ENCODE results near the gene PLPP4.
A peak's percentile ranks its signal among the peaks of the same experiment; 100 is the strongest.

Gene PLPP4

DNA sequence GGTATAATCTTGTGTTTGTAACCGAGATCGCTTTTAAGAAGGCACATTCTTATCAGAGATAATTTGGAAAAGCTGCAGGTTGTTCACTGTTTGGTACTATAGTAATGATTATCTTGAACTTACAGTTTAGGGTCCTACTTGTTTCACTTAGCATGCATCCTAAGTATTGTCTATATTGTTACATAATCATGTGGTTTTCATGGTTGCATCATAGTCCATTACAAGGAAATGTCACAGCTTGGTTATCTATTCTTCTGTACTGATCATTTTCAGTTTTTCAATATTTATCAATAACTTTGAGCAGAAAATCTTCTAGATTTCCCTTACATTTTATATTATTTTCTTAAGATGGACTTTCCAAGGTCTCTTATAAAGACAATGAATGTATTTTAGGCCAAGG lies 116.3 kb downstream of the PLPP4 start:
- DNase-seq: no peak

DNA sequence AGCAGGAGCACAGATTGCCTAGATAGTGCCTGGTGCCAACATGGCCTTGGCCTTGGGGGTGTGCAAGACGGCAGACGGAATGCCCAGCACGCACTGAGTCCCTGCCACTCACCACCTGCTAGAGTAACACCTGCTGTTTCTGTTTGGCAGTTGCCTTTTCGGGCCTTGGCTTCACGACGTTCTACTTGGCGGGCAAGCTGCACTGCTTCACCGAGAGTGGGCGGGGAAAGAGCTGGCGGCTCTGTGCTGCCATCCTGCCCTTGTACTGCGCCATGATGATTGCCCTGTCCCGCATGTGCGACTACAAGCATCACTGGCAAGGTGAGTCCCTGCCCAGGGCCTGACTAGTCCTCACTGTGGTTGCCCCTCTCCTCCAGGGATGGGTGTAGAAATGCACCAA lies 118.0 kb downstream of the PLPP4 start:
- DNase-seq: no peak

DNA sequence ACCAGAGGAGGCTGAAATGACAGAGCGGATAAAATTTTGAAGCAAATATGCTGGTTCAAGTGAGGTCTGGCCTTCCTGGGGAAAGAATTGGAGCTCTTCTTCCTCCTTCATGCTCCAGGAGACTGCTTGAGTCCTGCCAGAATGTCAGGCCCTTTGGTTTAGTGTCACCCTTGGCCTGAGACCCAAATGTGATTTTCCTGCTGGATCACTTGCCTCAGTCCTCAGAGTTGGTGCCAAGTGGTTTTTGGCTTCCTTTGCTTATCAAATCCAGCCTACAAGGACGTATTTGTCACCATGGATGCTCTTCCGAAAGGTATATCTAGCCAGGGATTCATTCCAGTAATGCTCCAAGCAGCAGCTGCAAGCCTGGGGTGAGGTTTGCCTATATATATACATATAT lies 118.4 kb downstream of the PLPP4 start:
- no peak for DNase-seq

DNA sequence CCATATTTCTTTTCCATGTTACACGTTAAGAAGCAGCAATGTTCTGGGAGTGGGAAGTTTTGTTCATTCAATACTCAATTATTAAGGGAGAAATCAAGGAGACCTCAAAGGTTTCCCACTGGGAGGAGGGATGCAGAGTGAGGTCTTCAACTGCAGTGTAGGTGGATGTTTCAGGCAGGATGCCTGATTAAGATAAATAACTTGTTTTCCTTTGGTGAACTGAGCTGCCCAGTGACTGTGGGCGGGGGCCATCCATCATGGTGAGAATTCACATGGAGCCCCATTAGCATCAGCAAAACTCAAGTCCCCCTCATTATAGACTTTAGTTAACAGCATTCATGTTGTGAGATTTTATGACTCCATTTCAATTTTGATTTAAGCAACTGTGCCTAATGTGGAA lies 121.1 kb downstream of the PLPP4 start:
- DNase-seq: no peak

DNA sequence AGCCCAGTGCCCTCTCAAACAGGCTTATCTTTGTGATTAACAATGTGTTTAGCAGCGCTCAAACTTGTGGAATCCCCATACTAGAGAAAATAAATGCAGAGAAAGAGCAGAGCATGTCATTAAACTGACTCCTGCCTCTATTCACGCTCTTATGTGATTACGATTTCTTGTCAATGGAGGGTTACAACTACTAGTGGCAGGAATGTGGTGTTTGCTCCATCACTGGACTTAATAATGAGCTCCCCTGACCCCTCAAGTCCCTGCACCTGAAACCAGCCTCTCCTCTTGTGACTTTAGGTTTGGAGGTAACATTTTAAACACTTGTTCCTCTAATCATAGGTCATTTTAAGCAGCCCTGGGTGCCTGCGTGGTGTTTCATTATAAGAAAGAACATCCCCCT lies 121.9 kb downstream of the PLPP4 start:
- DNase-seq: no peak

DNA sequence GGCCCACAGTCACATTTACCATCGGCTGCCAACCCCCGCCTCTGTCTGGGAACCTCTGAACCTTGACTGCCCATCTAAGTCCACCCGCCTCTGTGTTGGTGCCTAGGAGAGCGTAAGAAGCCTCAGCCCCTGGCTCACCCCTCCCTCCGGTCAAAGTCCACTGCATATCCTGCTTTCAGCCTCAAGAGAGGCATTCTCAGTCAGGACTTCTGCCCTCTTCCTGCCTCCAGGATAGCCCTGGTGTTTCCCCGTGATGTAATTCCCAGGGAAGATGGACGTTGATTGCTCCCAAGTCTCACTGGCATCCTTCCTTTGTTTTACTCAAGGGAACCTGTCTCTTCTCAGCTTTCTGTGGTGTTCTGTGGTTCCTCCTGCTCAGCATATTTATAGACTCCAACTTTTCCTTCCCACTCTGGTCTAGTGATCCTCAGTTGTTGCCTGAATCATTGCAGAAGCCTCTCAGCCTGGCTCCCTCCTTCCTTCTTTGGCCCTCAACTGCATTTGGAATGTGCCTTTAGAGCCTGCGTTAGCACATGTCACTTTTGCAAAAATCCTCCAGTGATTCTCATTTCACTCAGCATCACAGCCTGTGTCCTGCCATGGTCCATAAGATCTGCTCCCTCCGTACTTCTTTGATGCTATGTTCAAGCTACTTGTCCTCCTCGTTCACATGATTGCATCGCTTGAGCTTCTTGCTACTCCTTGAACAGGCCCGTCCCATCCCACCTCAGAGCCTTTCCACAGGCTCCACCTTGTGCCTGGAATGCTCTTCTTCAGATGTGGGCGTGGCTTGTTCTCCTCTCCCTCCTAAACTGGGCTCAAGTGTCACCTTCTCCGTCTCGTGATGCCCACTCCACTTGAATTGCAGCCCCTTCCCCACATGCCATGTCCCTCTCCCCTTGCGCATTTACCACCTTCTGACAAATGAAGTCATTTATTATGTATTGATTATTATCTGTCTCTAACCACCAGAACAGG lies 124.2 kb downstream of the PLPP4 start:
- DNase-seq: peak in 6 of 58 donors; percentile 6 to 29 (median 24)

DNA sequence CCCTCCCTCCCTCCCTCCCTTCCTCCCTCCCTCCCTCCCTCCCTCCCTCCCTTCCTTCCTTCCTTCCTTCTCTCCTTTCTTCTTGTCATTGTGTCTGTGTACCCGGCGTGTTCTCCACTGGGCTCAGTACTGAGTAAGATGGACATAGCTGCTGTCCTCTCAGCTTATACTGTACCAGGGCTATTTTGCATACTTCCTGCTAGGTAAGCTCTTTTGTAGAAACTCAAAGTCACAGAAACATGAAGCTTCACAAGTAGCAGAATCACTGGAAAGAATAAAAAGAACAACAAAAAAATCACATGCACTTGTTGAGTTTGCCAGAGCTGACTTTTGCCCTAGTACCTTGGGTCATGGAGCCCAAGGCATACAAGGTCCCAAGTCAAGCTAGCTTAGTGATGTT lies 125.7 kb downstream of the PLPP4 start:
- DNase-seq: no peak

DNA sequence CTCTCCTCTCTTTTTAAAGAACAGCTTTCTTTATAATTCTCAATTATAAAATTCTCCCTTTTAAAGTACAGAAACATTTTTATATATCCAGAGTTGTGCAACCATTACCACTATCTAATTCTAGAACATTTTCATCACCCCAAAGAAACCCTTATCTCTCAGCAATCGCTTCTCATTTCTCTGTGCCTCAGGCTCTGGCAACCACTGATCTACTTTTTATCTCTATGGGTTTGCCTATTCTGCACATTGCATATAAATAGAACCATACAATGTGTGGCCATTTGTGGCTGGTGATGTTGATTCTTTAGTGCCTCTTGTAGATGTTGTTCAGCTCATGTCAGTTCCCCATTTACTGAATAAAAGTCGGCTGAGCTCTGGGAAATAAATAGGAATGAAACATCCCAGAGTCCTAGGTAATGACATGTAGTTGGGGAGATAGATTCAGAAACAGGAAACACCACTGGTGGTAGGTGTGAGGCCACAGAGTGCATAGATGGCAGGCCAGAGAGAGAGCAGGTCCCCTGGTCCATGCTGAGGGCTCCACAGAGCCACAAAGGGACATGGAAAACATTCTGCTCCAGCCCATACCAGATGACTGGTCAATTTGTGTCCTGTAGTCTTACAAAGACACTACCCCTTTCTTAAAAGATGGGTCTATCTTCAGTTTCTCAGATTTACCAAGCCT lies 126.5 kb downstream of the PLPP4 start:
- DNase-seq: no peak

DNA sequence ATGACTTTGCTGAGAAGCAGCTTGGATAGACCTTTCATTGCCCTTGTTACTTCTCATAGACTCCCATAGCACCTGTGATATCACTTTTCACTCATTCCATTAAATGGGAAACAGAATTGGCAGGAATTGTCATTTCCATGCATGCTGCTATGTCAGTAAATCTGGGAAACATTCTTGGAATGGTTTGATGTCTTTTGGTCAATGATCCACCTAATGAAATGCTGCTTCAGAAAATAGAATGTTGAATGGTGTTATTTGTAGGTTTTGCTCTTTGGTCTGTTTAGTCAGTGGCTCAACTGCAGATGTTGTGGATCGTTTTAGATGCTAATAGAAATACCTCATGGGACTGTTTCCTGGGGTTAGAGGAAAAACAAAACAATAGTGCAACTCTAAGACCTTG lies 127.8 kb downstream of the PLPP4 start:
- DNase-seq: no peak

DNA sequence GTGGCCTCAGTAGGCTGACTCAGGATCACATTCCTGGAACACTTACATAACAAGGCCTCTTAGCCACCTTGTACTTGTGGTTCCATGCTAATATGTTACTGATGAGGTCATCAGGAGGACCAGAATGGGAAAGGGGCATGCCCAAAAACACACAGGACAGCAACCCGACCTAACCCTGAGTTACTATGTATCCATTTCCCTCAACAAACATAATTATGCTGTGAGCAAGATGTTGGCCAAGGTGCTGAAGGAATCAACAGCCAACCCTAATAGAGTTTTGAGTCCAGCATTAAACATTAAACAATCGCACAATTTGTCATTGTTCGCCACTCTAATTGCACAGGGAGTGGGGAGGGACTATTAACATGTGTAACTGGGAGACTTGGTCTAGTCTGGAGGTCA lies 129.4 kb downstream of the PLPP4 start:
- no peak for DNase-seq

DNA sequence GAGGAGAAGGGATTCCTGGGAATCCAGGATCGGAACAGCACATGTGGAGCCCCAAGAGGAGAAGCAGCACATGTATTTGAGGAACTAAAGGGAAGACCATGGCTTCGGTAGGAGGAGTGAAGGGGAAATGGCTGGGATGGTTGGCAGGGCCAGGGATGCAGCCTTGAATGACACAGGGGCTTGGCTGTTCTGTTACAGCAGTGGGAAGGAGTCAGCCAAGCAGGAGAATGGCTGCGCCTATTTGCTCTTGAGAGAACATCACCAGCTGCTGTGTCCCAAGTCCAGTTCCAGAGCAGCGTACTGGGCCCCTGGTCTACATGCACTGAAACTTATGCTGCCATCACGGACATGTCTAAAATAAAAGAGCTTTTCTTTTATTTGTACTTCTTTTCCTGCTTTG lies 130.0 kb downstream of the PLPP4 start:
- DNase-seq: no peak

DNA sequence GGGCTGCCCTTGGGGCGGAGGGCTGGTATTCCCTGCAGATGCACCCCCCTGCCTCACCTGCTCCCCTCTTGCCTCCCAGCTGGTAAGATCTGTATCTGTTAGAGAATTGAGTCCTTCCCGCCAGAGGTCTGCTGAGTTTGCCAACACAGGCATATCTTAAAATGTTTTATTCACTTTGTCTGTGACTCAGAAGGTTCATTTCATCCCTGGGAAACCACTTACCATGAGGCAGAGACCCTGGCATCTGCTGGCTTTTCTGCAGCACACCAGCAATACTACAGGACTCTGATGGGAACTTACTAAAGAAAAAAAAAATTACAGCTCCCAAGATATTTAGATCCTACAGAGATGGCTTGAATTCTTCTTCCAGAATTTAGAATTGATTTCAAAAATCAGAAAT lies 131.3 kb downstream of the PLPP4 start:
- DNase-seq: no peak

DNA sequence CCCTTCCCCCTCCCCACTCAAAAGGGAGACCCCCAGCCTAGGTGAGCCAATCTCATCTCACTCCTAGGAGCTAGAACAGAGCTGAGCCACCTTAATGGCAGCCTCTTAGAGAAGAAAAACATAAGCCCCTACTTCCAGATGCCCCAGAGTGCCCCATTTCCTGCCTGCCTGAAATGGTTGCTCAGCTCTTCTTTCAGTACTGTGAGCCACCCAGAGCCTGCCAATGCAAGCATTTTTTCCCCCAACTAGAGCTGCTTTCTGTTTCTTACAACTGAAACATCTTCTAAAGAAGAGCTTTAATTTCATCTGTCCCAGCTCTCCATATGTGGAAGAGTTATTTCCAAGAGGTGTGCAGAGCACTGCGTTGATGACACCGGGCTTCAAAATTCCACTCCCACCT lies 136.7 kb downstream of the PLPP4 start:
- DNase-seq: no peak

DNA sequence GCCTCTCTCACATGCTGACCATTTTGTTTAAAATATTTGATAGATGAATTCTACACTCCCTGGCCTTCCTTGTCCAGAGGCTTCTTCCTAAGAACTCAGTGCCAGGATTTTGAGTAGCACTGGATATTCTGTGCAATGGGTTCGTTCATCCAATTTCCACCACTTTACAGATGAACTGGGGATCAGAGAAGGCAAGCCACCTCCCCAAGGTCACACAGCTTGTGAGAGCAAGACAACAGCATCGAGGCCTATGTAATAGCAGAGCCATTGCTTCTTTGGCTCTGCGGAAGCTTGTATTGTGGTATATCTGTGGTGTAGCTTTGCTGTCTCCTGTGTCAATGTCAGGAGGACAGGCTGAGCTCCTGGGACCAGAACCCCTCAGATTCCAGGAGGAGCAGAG lies 140.9 kb downstream of the PLPP4 start:
- DNase-seq: no peak

DNA sequence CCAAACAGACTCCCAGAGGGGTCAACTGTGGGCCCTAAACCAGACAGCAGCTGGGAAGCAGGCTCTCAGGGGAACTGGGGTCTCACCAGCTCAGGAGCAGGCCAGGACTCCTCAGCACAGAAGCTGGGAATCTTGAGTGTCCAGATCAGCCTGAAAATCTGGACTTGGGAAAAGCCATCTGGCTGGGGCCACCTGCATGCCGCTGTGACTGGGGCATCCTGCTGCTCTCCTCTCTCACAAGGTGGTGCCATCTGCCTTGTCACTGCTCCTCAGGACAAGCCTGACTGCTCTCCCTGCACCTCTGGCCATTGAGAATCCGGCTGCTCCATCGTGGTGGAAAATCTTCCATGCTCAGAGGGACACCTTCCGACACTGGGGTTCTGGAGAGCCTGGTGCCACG lies 141.4 kb downstream of the PLPP4 start:
- DNase-seq: no peak

DNA sequence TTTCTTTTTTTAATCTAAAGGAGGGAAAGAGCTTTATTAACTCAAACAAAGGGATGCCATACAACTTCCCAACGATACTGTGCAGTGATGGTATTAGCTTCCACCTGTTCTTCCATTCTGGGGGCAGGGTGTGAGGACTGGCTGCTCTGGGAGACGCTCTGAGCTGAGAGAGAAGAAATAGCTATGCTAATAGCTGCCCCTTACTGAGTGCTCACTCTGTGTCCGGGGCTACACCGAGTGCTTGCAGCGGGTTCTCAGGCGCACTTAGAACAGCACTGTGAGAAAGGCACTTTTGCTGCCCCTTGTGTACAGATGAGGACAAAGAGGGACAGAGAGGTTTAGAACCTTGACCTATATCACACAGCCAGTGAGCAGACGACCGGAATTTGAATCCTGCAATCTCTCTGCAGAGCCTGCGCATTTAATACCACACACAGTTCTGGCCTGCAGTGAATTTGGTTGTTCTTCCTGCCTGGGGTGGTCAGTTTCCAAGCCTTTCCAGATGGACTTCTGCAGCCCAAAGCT lies 142.2 kb downstream of the PLPP4 start:
- no peak for DNase-seq

DNA sequence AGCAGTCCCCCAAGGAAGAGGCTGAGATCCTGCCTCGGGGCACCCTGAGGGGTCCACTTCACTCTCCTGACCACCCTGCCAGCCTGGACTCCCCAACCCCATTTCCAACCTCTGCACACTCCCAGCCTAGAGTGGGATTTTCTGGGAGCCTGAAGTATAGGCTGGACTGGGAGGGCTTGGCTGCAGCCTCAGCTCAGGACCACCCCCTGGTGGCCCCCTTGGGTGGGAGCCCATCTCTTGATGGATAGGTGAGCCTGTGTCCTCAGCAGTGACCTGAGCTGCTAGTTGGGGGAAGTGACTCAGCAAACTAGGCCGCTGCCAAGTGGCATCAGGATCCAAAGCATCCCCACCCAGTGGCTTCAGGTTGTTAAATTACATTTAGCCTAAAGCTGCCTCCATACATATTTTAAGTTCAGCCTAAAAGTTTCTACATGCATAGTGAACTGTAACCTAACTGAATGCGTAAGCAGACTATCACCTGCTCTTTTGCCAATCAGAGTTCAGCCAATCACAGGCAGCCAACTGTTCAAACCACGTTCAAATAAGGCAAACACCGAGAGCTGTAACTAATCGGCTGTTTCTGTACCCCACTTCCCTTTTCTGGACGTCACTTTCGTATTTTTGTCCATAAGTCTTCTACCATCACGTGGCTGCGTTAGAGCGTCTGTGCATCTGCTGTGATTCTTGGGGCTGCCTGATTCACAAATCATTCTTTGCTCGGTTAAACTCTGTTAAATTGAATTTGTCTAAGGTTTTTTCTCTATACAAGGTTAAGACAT lies 144.0 kb downstream of the PLPP4 start:
- DNase-seq: no peak

DNA sequence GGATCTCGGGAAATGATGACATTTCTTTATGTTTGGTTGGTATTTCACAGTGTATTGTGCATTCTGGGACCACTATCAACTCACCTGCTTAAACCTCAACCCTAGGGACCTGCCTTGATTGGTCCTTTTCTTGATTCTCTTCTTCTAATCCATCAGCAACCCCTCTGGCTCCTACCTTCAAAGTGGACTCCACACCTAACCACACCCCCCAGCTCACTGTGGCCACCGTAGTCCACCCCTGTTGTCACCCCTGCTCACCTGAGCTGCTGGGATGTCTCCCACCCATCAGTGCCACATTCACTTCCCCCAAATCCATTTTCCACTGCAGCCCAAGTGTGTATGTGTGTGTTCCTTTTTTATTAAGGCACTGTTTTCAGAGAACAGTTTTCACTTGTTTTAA lies 145.0 kb downstream of the PLPP4 start:
- no peak for DNase-seq

DNA sequence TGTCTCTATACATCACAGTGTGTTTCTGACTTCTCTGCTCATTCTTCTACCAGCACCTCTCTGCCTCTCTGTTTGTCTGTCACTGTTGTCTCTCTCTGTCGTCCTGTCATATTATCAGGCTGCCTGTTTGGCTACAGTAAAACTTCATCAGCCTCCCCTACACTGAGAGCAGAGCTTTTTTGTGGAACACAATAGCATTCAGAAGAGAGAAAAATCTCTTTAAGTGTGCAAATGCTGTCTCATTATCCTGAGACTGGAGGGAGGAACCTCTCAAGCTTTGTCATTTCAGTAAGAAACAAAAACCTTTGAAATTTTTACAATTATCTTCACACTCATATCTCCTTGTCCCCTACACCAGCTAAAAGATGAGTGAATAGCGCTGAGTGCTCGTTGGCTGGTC lies 148.4 kb downstream of the PLPP4 start:
- no peak for DNase-seq

DNA sequence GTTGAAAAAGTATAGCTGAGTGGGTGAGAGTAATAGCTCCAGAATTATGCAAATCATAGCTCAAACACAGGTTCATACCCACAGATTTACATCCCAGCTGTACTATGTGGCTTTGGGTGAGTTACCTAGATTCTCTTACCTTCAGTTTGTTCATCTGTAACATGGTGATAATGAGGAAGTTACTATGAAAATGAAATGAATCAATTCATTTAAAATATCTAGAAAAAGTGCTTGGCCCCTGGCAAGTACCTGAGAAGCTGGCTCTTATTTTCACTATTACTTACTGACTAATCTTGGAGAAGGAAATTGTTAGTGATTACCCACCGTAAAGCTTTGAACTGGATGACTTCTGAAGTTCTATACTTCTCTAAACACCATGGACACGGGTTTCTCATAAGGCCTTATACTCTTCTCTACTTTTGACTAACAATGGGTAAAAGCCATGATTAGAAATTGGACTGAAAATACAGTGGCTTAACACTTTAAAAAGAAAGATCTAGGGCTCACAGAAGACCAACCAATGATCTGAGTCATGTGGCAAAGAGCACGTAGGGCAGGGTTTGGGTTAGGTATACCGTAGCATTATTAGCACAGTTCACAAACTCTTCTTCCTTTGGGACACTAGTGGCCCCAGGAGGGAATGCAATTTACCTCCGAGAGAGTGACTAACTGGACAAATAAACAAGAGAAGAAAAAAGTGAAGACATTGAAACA lies 149.2 kb downstream of the PLPP4 start:
- DNase-seq: no peak
